BE2C (cell line): Measurements from ENCODE around the gene PPP3CB.

ENCODE experiments used
- DNase-seq: peaks from one replicate; pipeline ENCODE4 v3.0.0-alpha.2; 2020
- H3K27me3 ChIP-seq: fragments of 250-450 bp; sonication (Bioruptor Pico); 2 replicates; pipeline ENCODE4 v1.5.1; 2020; ENCODE audit warnings: mild to moderate bottlenecking
- H3K36me3 ChIP-seq: fragments of 250-450 bp; sonication (Bioruptor Pico); 2 replicates; pipeline ENCODE4 v1.5.1; 2020; ENCODE audit warnings: mild to moderate bottlenecking
- H3K4me1 ChIP-seq: fragments of 250-450 bp; sonication (Bioruptor Pico); 2 replicates; pipeline ENCODE4 v1.5.1; 2020
- H3K4me3 ChIP-seq: 2 replicates; pipeline ENCODE4 v1.5.1; 2011; ENCODE audit warnings: low read depth, low read length
- H3K9me3 ChIP-seq: fragments of 250-450 bp; sonication (Bioruptor Pico); 2 replicates; pipeline ENCODE4 v1.5.1; 2020
- CTCF ChIP-seq: IDR thresholded peaks from 2 replicates; pipeline ENCODE4 v1.5.1; 2012; ENCODE audit warnings: mild to moderate bottlenecking, low read depth, low read length

The PPP3CB gene

GRCh38 chr10:73456187-73456890, 39.5 kb downstream of the PPP3CB start:
- H3K4me1 ChIP-seq, result no peaks in the 10 kb centered on the region
- TF ChIP-seq CTCF, result no peak
- no peak for DNase-seq
- no peaks in the 10 kb centered on the region for H3K36me3 ChIP-seq
- H3K27me3 ChIP-seq, result no peaks in the 10 kb centered on the region
- no peaks in the 10 kb centered on the region for H3K9me3 ChIP-seq
- H3K4me3 ChIP-seq, result no peak overlapping the region

GRCh38 chr10:73449113-73449512, 46.7 kb downstream of the PPP3CB start:
- TF ChIP-seq CTCF, result no peak
- no peak for DNase-seq
- H3K9me3 ChIP-seq, result no peaks in the 10 kb centered on the region
- no peaks in the 10 kb centered on the region for H3K36me3 ChIP-seq
- H3K4me3 ChIP-seq, result no peak overlapping the region
- no peaks in the 10 kb centered on the region for H3K27me3 ChIP-seq
- H3K4me1 ChIP-seq, result no peaks in the 10 kb centered on the region

GRCh38 chr10:73448384-73448783, 47.4 kb downstream of the PPP3CB start:
- no peaks in the 10 kb centered on the region for H3K4me1 ChIP-seq
- H3K27me3 ChIP-seq, result no peaks in the 10 kb centered on the region
- no peaks in the 10 kb centered on the region for H3K36me3 ChIP-seq
- H3K4me3 ChIP-seq, result no peak overlapping the region
- no peak for TF ChIP-seq CTCF
- no peak for DNase-seq
- H3K9me3 ChIP-seq, result no peaks in the 10 kb centered on the region

- Histone ChIP-seq H3K9me3 (no peaks in the 10 kb centered on the region), H3K36me3 (no peaks in the 10 kb centered on the region), H3K27me3 (no peaks in the 10 kb centered on the region), H3K4me3 (no peak overlapping the region), H3K4me1 (no peaks in the 10 kb centered on the region)
- no peak for DNase-seq
- TF ChIP-seq CTCF, result no peak
Observed at GRCh38 chr10:73446926-73447325, 48.9 kb downstream of the PPP3CB start.

GRCh38 chr10:73444457-73444856, 51.4 kb downstream of the PPP3CB start:
- Histone ChIP-seq H3K9me3 (no peaks in the 10 kb centered on the region), H3K27me3 (no peaks in the 10 kb centered on the region), H3K4me3 (no peak overlapping the region), H3K4me1 (no peaks in the 10 kb centered on the region), H3K36me3 (no peaks in the 10 kb centered on the region)
- no peak for TF ChIP-seq CTCF
- DNase-seq, result no peak

- Histone ChIP-seq H3K27me3 (no peaks in the 10 kb centered on the region), H3K4me3 (no peak overlapping the region), H3K4me1 (no peaks in the 10 kb centered on the region; the same call in 1 of the 2 replicates), H3K36me3 (peaks cover 4% of the 10 kb centered on the region; the same call in 1 of the 2 replicates), H3K9me3 (no peaks in the 10 kb centered on the region)
- TF ChIP-seq CTCF, result no peak
- no peak for DNase-seq
Observed at GRCh38 chr10:73439605-73440312, 56.1 kb downstream of the PPP3CB start.
